ENCODE data around the gene CYCS.

Gene CYCS

DNA sequence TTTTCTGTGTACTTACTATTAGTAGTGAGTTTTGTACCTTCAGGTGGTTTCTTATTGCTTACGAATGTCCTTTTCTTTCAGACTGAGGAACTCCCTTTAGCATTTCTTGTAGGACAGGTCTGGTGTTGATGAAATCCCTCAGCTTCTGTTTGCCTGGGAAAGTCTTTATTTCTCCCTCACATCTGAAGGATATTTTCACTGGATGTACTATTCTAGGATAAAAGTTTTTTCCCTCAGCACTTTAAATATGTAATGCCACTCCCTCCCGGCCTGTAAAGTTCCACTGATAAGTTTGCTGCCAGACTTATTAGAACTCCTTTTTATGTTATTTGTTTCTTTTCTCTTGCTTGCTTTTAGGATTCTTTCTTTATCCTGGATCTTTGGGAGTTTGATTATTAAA, 1.7 kb upstream of the CYCS start:
- Histone ChIP-seq H2BK12ac (ENCODE audit: low read length in 2 of 2) (no peak overlapping the region), H3K23ac (ENCODE audit: low read length in 2 of 2) (no peak overlapping the region), H3K27ac (ENCODE audit: low read length, poor library complexity, severe bottlenecking) (no peak overlapping the region), H3K4me2 (ENCODE audit: low read length, poor library complexity, severe bottlenecking) (no peak overlapping the region), H3K9me3 (ENCODE audit: control insufficient read depth, low read length) (no peaks in the 10 kb centered on the region), H2AK5ac (ENCODE audit: low read length, severe bottlenecking) (no peak overlapping the region), H3K9ac (ENCODE audit: low read length) (no peak overlapping the region), H2BK120ac (ENCODE audit: low read depth, low read length) (no peak overlapping the region), H4K91ac (ENCODE audit: low read length) (no peak overlapping the region), H2BK15ac (ENCODE audit: low read depth, poor library complexity, severe bottlenecking) (no peak overlapping the region), H2AFZ (ENCODE audit: low read depth, low read length) (no peak overlapping the region), H3K79me1 (replicated peaks; ENCODE audit: low read length, poor library complexity, severe bottlenecking) (peaks cover under 1% of the 10 kb centered on the region), H2BK5ac (ENCODE audit: low read depth, low read length, poor library complexity, severe bottlenecking) (no peak overlapping the region), H3K14ac (ENCODE audit: low read length in 2 of 2) (no peak overlapping the region), H3K36me3 (ENCODE audit: control insufficient read depth in 1 of 2, insufficient read depth in 2 of 2, low read depth in 1 of 2, low read length in 2 of 2) (peaks cover under 1 to 14% of the 10 kb centered on the region in 2 experiments), H4K8ac (ENCODE audit: low read length) (no peak overlapping the region), H3K4me3 (ENCODE audit: insufficient read depth in 1 of 2, low read depth in 1 of 2, low read length in 2 of 2) (no peak overlapping the region), H3K4ac (ENCODE audit: low read depth in 1 of 2, low read length in 2 of 2) (no peak overlapping the region), H3K4me1 (ENCODE audit: control insufficient read depth, insufficient read depth, low read depth, low read length) (peaks cover 4% of the 10 kb centered on the region), H3K27me3 (ENCODE audit: control insufficient read depth in 1 of 2, insufficient read depth in 1 of 2, low read length in 2 of 2) (peaks cover 0 to 4% of the 10 kb centered on the region in 2 experiments), H3K18ac (ENCODE audit: low read depth in 1 of 2, low read length in 2 of 2) (no peak overlapping the region)
- 94% methylated on average over 2 of the region's 2 CpGs for whole genome bisulfite sequencing
- DNase-seq, result no peak

DNA sequence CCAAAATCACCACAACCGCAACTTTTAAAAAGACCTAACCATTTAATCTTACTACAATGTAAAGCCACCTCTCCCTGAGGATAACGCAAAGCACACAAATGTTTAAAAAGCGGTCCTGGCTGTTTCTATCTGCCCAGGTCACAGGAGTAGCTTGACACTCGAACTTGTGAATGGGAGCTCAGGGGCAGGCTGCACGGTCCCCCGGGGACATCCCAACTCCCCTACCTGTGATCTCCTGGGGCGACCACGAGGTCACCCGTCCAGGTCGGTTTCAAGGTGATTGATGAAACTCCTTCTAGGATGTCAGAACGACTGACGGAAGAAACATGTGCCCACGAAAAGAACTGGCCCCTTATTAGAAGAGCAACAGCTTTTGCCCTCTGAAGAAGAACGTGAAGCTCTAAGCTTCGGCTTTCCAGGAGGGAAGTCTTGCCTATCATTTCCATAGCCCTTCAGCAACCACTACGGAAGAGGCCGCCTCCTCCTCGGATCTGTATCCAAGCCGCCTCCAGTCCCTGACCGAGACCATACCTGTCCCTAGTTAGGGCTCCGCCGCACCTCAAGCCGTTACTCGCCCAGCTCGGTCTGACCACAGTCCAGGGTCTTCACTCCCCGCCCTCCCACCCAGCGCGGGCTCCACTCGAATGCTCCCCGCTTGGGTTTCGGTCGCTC, 459 bp downstream of the CYCS start:
- no peak overlapping the region for H2BK5ac ChIP-seq (ENCODE audit: low read depth, low read length, poor library complexity, severe bottlenecking)
- peaks cover 0 to 4% of the 10 kb centered on the region in 2 experiments for H3K27me3 ChIP-seq (ENCODE audit: control insufficient read depth in 1 of 2, insufficient read depth in 1 of 2, low read length in 2 of 2)
- peak overlapping the region; percentile 46 for H3K27ac ChIP-seq (ENCODE audit: low read length, poor library complexity, severe bottlenecking)
- peak overlapping the region; percentile 72 for H4K91ac ChIP-seq (ENCODE audit: low read length)
- H3K18ac ChIP-seq (ENCODE audit: low read depth in 1 of 2, low read length in 2 of 2), result peak overlapping the region in 1 of 2 experiments; percentile 66
- DNase-seq, result no peak
- H3K4ac ChIP-seq (ENCODE audit: low read depth in 1 of 2, low read length in 2 of 2), result peak overlapping the region in 1 of 2 experiments; percentile 52
- H2BK120ac ChIP-seq (ENCODE audit: low read depth, low read length), result peak overlapping the region; percentile 83
- no peak overlapping the region for H2BK12ac ChIP-seq (ENCODE audit: low read length in 2 of 2)
- peak overlapping the region; percentile 96 for H3K9ac ChIP-seq (ENCODE audit: low read length)
- H2BK15ac ChIP-seq (ENCODE audit: low read depth, poor library complexity, severe bottlenecking), result no peak overlapping the region
- no peaks in the 10 kb centered on the region for H3K9me3 ChIP-seq (ENCODE audit: control insufficient read depth, low read length)
- no peak overlapping the region for H4K8ac ChIP-seq (ENCODE audit: low read length)
- H2AFZ ChIP-seq (ENCODE audit: low read depth, low read length), result no peak overlapping the region
- H2AK5ac ChIP-seq (ENCODE audit: low read length, severe bottlenecking), result no peak overlapping the region
- no peak overlapping the region for H3K23ac ChIP-seq (ENCODE audit: low read length in 2 of 2)
- WGBS, result 0% methylated on average over 32 of the region's 32 CpGs
- H3K14ac ChIP-seq (ENCODE audit: low read length in 2 of 2), result no peak overlapping the region
- peak overlapping the region; percentile 93 for H3K4me2 ChIP-seq (ENCODE audit: low read length, poor library complexity, severe bottlenecking)
- peaks cover 11 to 34% of the 10 kb centered on the region in 2 experiments for H3K36me3 ChIP-seq (ENCODE audit: control insufficient read depth in 1 of 2, insufficient read depth in 2 of 2, low read depth in 1 of 2, low read length in 2 of 2)
- H3K4me1 ChIP-seq (ENCODE audit: control insufficient read depth, insufficient read depth, low read depth, low read length), result peaks cover 4% of the 10 kb centered on the region
- peaks cover 10% of the 10 kb centered on the region for H3K79me1 ChIP-seq (replicated peaks; ENCODE audit: low read length, poor library complexity, severe bottlenecking)
- peak overlapping the region; percentile 85 to 99 for H3K4me3 ChIP-seq (ENCODE audit: insufficient read depth in 1 of 2, low read depth in 1 of 2, low read length in 2 of 2)

DNA sequence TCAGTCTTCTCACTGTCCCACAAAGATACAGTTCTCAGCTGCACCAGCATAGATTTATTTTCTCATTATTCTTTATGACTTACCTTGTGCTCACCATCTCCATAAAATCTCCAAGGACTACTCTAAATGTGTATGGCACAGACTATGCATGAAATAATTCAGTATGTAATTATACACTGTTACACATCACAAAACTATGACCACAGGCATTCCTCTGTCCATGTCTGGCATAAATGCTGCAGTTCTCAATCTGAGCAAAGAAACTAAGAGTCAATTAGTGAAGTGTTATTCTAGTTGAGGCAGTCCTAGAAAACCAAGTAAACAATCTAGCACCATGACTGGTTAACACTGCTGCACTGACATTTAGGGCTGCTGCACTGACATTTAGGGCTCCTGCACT, 2.7 kb downstream of the CYCS start:
- Histone ChIP-seq H3K79me1 (replicated peaks; ENCODE audit: low read length, poor library complexity, severe bottlenecking) (peaks cover 13% of the 10 kb centered on the region), H3K9me3 (ENCODE audit: control insufficient read depth, low read length) (no peaks in the 10 kb centered on the region), H2BK120ac (ENCODE audit: low read depth, low read length) (no peak overlapping the region), H2AFZ (ENCODE audit: low read depth, low read length) (no peak overlapping the region), H3K36me3 (ENCODE audit: control insufficient read depth in 1 of 2, insufficient read depth in 2 of 2, low read depth in 1 of 2, low read length in 2 of 2) (peaks cover 17 to 44% of the 10 kb centered on the region in 2 experiments), H3K4ac (ENCODE audit: low read depth in 1 of 2, low read length in 2 of 2) (no peak overlapping the region), H3K14ac (ENCODE audit: low read length in 2 of 2) (no peak overlapping the region), H3K18ac (ENCODE audit: low read depth in 1 of 2, low read length in 2 of 2) (no peak overlapping the region), H2BK15ac (ENCODE audit: low read depth, poor library complexity, severe bottlenecking) (no peak overlapping the region), H3K4me3 (ENCODE audit: insufficient read depth in 1 of 2, low read depth in 1 of 2, low read length in 2 of 2) (no peak overlapping the region), H2BK12ac (ENCODE audit: low read length in 2 of 2) (no peak overlapping the region), H3K27me3 (ENCODE audit: control insufficient read depth in 1 of 2, insufficient read depth in 1 of 2, low read length in 2 of 2) (no peaks in the 10 kb centered on the region), H3K4me2 (ENCODE audit: low read length, poor library complexity, severe bottlenecking) (no peak overlapping the region), H3K4me1 (ENCODE audit: control insufficient read depth, insufficient read depth, low read depth, low read length) (peaks cover 4% of the 10 kb centered on the region), H3K27ac (ENCODE audit: low read length, poor library complexity, severe bottlenecking) (no peak overlapping the region), H4K91ac (ENCODE audit: low read length) (no peak overlapping the region), H2BK5ac (ENCODE audit: low read depth, low read length, poor library complexity, severe bottlenecking) (no peak overlapping the region), H2AK5ac (ENCODE audit: low read length, severe bottlenecking) (no peak overlapping the region), H4K8ac (ENCODE audit: low read length) (no peak overlapping the region), H3K23ac (ENCODE audit: low read length in 2 of 2) (no peak overlapping the region), H3K9ac (ENCODE audit: low read length) (peak overlapping the region; percentile 38)
- DNase-seq, result peak; percentile 34

DNA sequence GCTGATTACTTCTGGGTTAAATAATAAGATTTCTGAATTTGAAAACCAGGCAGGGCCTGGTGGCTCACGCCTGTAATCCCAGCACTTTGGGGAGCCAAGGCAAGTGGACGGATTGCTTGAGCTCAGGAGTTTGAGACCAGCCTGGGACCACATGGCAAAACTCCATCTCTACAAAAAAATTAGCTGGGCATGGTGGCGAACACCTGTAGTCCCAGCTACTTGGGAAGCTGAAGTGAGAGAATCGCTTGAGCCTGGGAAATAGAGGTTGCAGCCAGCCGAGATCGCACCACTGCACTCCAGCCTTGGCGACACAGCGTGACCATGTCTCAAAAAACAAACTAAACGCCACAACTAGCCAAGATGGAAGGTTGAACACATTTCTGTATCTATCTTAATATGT, 3.5 kb downstream of the CYCS start:
- Histone ChIP-seq H3K79me1 (replicated peaks; ENCODE audit: low read length, poor library complexity, severe bottlenecking) (peaks cover 13% of the 10 kb centered on the region), H3K27ac (ENCODE audit: low read length, poor library complexity, severe bottlenecking) (no peak overlapping the region), H3K14ac (ENCODE audit: low read length in 2 of 2) (no peak overlapping the region), H3K9ac (ENCODE audit: low read length) (no peak overlapping the region), H3K4me2 (ENCODE audit: low read length, poor library complexity, severe bottlenecking) (no peak overlapping the region), H4K8ac (ENCODE audit: low read length) (no peak overlapping the region), H2AFZ (ENCODE audit: low read depth, low read length) (no peak overlapping the region), H4K91ac (ENCODE audit: low read length) (no peak overlapping the region), H3K9me3 (ENCODE audit: control insufficient read depth, low read length) (no peaks in the 10 kb centered on the region), H2BK120ac (ENCODE audit: low read depth, low read length) (no peak overlapping the region), H3K4ac (ENCODE audit: low read depth in 1 of 2, low read length in 2 of 2) (no peak overlapping the region), H2BK12ac (ENCODE audit: low read length in 2 of 2) (no peak overlapping the region), H3K4me3 (ENCODE audit: insufficient read depth in 1 of 2, low read depth in 1 of 2, low read length in 2 of 2) (no peak overlapping the region), H3K4me1 (ENCODE audit: control insufficient read depth, insufficient read depth, low read depth, low read length) (peaks cover 4% of the 10 kb centered on the region), H2BK15ac (ENCODE audit: low read depth, poor library complexity, severe bottlenecking) (no peak overlapping the region), H2BK5ac (ENCODE audit: low read depth, low read length, poor library complexity, severe bottlenecking) (no peak overlapping the region), H3K23ac (ENCODE audit: low read length in 2 of 2) (no peak overlapping the region), H3K18ac (ENCODE audit: low read depth in 1 of 2, low read length in 2 of 2) (no peak overlapping the region), H3K27me3 (ENCODE audit: control insufficient read depth in 1 of 2, insufficient read depth in 1 of 2, low read length in 2 of 2) (no peaks in the 10 kb centered on the region), H3K36me3 (ENCODE audit: control insufficient read depth in 1 of 2, insufficient read depth in 2 of 2, low read depth in 1 of 2, low read length in 2 of 2) (peaks cover 17 to 44% of the 10 kb centered on the region in 2 experiments), H2AK5ac (ENCODE audit: low read length, severe bottlenecking) (no peak overlapping the region)
- no peak for DNase-seq
- 94% methylated on average over 9 of the region's 9 CpGs for WGBS

Data from mesenchymal stem cell (in vitro differentiated cells and primary cell).